HuH-7 (cell line): ENCODE measurements around the gene CYB5B.
A peak's percentile ranks its signal among the peaks of the same experiment; 100 is the strongest.

ENCODE experiments used
- DNase-seq: peaks from one replicate; pipeline ENCODE4 v3.0.0; 2011; ENCODE audit warnings: low spot score

CYB5B gene

GRCh38 chr16:69424053-69424934, at the start of gene CYB5B:
TSS of gene CYB5B (plus strand) at chr16:69424619. CDS start at chr16:69424684, 65 bp downstream.
- peak; percentile 93 for DNase-seq

- no peak for DNase-seq
Observed at GRCh38 chr16:69376393-69377059, 47.9 kb upstream of the CYB5B start.

- DNase-seq, result no peak
Observed at GRCh38 chr16:69378036-69378435, 46.4 kb upstream of the CYB5B start.

- no peak for DNase-seq
Observed at GRCh38 chr16:69378760-69379159, 45.7 kb upstream of the CYB5B start.

- DNase-seq, result no peak
Observed at GRCh38 chr16:69381231-69381630, 43.2 kb upstream of the CYB5B start.

- no peak for DNase-seq
Observed at GRCh38 chr16:69382421-69382820, 42.0 kb upstream of the CYB5B start.

- DNase-seq, result no peak
Observed at GRCh38 chr16:69384974-69385373, 39.4 kb upstream of the CYB5B start.

GRCh38 chr16:69386596-69386995, 37.8 kb upstream of the CYB5B start:
- DNase-seq, result no peak

GRCh38 chr16:69393898-69394849, 30.2 kb upstream of the CYB5B start:
- DNase-seq, result no peak

- DNase-seq, result no peak
Observed at GRCh38 chr16:69395859-69396186, 28.6 kb upstream of the CYB5B start.

GRCh38 chr16:69396187-69397061, 28.0 kb upstream of the CYB5B start:
- DNase-seq, result no peak

GRCh38 chr16:69397821-69398521, 26.4 kb upstream of the CYB5B start:
- DNase-seq, result peak; percentile 67

- DNase-seq, result no peak
Observed at GRCh38 chr16:69399361-69399760, 25.1 kb upstream of the CYB5B start.

GRCh38 chr16:69402439-69402838, 22.0 kb upstream of the CYB5B start:
- DNase-seq, result no peak

GRCh38 chr16:69404275-69404805, 20.1 kb upstream of the CYB5B start:
- DNase-seq, result no peak

GRCh38 chr16:69405326-69405725, 19.1 kb upstream of the CYB5B start:
- no peak for DNase-seq

GRCh38 chr16:69405757-69406156, 18.7 kb upstream of the CYB5B start:
- DNase-seq, result no peak

- DNase-seq, result no peak
Observed at GRCh38 chr16:69406780-69407331, 17.6 kb upstream of the CYB5B start.

- DNase-seq, result no peak
Observed at GRCh38 chr16:69407702-69408323, 16.6 kb upstream of the CYB5B start.

GRCh38 chr16:69408475-69408874, 15.9 kb upstream of the CYB5B start:
- DNase-seq, result no peak
